Panc1 (cell line): ENCODE data around the gene CERS1. TPM values are rescaled to one million over a fixed set of nuclear protein-coding genes. Genes with fewer than 3 reads are reported as not detected.

Experiments used
- ATAC-seq: fragments of 200-7000 bp; cut with Tn5 transposase; 2 replicates; pipeline ENCODE4 v1.9.1; 2020; ENCODE audit warnings: mild to moderate bottlenecking, moderate library complexity
- BruUV-seq: library from RNA; stranded (reverse); fragments of 400-500 nt; replicated peaks from 2 replicates; lab custom pipeline; 2021; lab: Mats Ljungman, UMichigan
- CTCF ChIA-PET: fragments of 300-600 bp; sonication (Branson Sonifier 250); formaldehyde crosslinking; loops from one replicate; lab custom pipeline; 2022; ENCODE audit warnings: antibody characterized with exemption; lab: Charles Lee
- POLR2A ChIA-PET: fragments of 300-600 bp; sonication (Branson Sonifier 250); formaldehyde crosslinking; loops from one replicate; lab custom pipeline; 2022; ENCODE audit warnings: antibody characterized with exemption; lab: Charles Lee
- DNase-seq: peaks from one replicate; pipeline ENCODE4 v3.0.0-alpha.2; 2010; ENCODE audit warnings: low read depth, low spot score
- H3K27ac ChIP-seq: 2 replicates; pipeline ENCODE4 v1.5.1; 2011; ENCODE audit warnings: mild to moderate bottlenecking, low read length, inconsistent platforms
- H3K27me3 ChIP-seq: fragments of 200-500 bp; sonication (Bioruptor generic); 2 replicates; pipeline ENCODE4 v1.6.0; 2014; ENCODE audit warnings: low read length, inconsistent platforms; ENCODE audit not compliant: control insufficient read depth, insufficient read depth
- H3K36me3 ChIP-seq: fragments of 200-500 bp; sonication (Bioruptor generic); 2 replicates; pipeline ENCODE4 v1.5.1; 2014; ENCODE audit warnings: inconsistent platforms, mild to moderate bottlenecking, low read length, moderate library complexity; ENCODE audit not compliant: control insufficient read depth, insufficient read depth
- H3K4me1 ChIP-seq: 2 replicates; pipeline ENCODE4 v1.5.1; 2011; ENCODE audit warnings: inconsistent platforms, mild to moderate bottlenecking, low read length, moderate library complexity; ENCODE audit not compliant: control insufficient read depth, insufficient read depth
- H3K4me3 ChIP-seq, 2 experiments: 2 replicates each; pipeline ENCODE4 v1.5.1; 2011 to 2012; ENCODE audit warnings: low read depth in 2 of 2, low read length in 2 of 2, mild to moderate bottlenecking in 2 of 2, inconsistent platforms in 1 of 2, moderate library complexity in 1 of 2
- H3K9me3 ChIP-seq: fragments of 200-500 bp; sonication (Bioruptor generic); 2 replicates; pipeline ENCODE4 v1.5.1; 2014; ENCODE audit warnings: low read depth, mild to moderate bottlenecking, inconsistent platforms, low read length, moderate library complexity; ENCODE audit not compliant: control insufficient read depth, insufficient read depth
- CTCF ChIP-seq: fragments of 450-650 bp; IDR thresholded peaks from 2 replicates; pipeline ENCODE4 v1.5.1; 2017; ENCODE audit warnings: mild to moderate bottlenecking
- POLR2AphosphoS5 ChIP-seq: IDR thresholded peaks from 2 replicates; pipeline ENCODE4 v1.6.1; 2012; ENCODE audit warnings: mild to moderate bottlenecking, low read depth, low read length, moderate library complexity
- REST ChIP-seq, 2 experiments: IDR thresholded peaks; 2 replicates each; pipeline ENCODE4 v1.6.1; 2011 to 2012; ENCODE audit warnings: low read depth in 2 of 2, control low read depth in 1 of 2, low read length in 1 of 2, mild to moderate bottlenecking in 1 of 2, moderate library complexity in 1 of 2; ENCODE audit not compliant: insufficient read depth in 1 of 2
- SIN3A ChIP-seq: IDR thresholded peaks from 2 replicates; pipeline ENCODE4 v1.6.1; 2012; ENCODE audit warnings: low read depth, mild to moderate bottlenecking, low read length, moderate library complexity, borderline replicate concordance; ENCODE audit not compliant: insufficient read depth
- TCF7L2 ChIP-seq: IDR thresholded peaks from 2 replicates; pipeline ENCODE4 v1.6.1; 2011; ENCODE audit warnings: mild to moderate bottlenecking, low read depth, low read length, inconsistent platforms
- in situ Hi-C: cut with HindIII; loops from 2 replicates; pipeline ENCODE4 v1.10.0; 2016; ENCODE audit warnings: low sequenced_read_pairs, low pct_unique_long_range_greater_than_20kb
- intact Hi-C: fragments of 100-400 bp; cut with micrococcal nuclease; formaldehyde crosslinking; loops from one replicate; pipeline ENCODE4 v1.10.0; 2022; ENCODE audit not compliant: unreplicated experiment
- total RNA-seq: library from RNA; stranded (reverse); gene quantifications from one replicate; pipeline ENCODE4 v1.2.1, GENCODE V29; 2021; ENCODE audit not compliant: unreplicated experiment

Gene CERS1
- total RNA-seq, 1 experiment from 2014 or later = 4.5 TPM

- no peak for DNase-seq
- TF ChIP-seq POLR2AphosphoS5 (no peak), TCF7L2 (no peak), SIN3A (no peak), CTCF (peak; percentile 82; the same call in 1 of the 2 replicates), REST (IDR thresholded peaks at IDR 0.05; ENCODE audit: insufficient read depth in 1 of 2, low read depth in 2 of 2, low read length in 1 of 2) (no peak)
- Histone ChIP-seq H3K27ac (peak within 1 kb of the TSS; percentile 77), H3K4me3 (peak within 1 kb of the TSS; percentile 69 to 74), H3K9me3 (no peaks in the 10 kb centered on the region), H3K27me3 (no peaks in the 10 kb centered on the region), H3K4me1 (peaks cover 5% of the 10 kb centered on the region), H3K36me3 (peaks cover 2% of the 10 kb centered on the region; the same call in 1 of the 2 replicates)
- intact Hi-C loops (no loop called here), in situ Hi-C loops (no loop called here)
- POLR2A ChIA-PET = no interaction called here
- BruUV-seq = no TSS peak
- peak; percentile 89 for ATAC-seq
- CTCF ChIA-PET = interaction anchor here (0.6 kb wide), 1 partner anchor 279 kb away, joined by 3 read pairs; no protein-coding TSS in a partner anchor
Observed at GRCh38 chr19:18940769-18941627, 45.0 kb upstream of the CERS1 start, which contains the start of gene HOMER3. Gene HOMER3, minus strand, starts transcription at chr19:18941217. Its CDS starts 2,235 bp downstream, at chr19:18938982.

- Histone ChIP-seq H3K4me3 (peak overlapping the region; percentile 69 to 74), H3K4me1 (peaks cover 5% of the 10 kb centered on the region), H3K36me3 (peaks cover 2% of the 10 kb centered on the region; the same call in 1 of the 2 replicates), H3K9me3 (no peaks in the 10 kb centered on the region), H3K27me3 (no peaks in the 10 kb centered on the region), H3K27ac (peak overlapping the region; percentile 78)
- intact Hi-C loops = loop anchor here (10.0 kb wide), 1 partner anchor 45 kb away; no protein-coding TSS in a partner anchor
- POLR2A ChIA-PET = no interaction called here
- in situ Hi-C loops = no loop called here
- ATAC-seq (peak; percentile 58), DNase-seq (no peak)
- CTCF ChIA-PET = interaction anchor here (0.6 kb wide), 1 partner anchor 280 kb away, joined by 3 read pairs; no protein-coding TSS in a partner anchor
- TF ChIP-seq CTCF (no peak), POLR2AphosphoS5 (no peak), SIN3A (no peak), REST (IDR thresholded peaks at IDR 0.05; ENCODE audit: insufficient read depth in 1 of 2, low read depth in 2 of 2, low read length in 1 of 2) (no peak), TCF7L2 (no peak)
- BruUV-seq = no TSS peak
Observed at GRCh38 chr19:18939922-18940768, 44.2 kb upstream of the CERS1 start.
